Testis (tissue), 2 donors: ENCODE measurements around the gene FHIT.

ENCODE experiments used
- CTCF ChIP-seq, 3 experiments: fragments of 450-650 bp in 2 of 3; fragments of 200-600 bp in 1 of 3; sonication (generic) in 1 of 3; IDR thresholded peaks; one replicate each; pipeline ENCODE4 v1.5.1; 2016 to 2019; ENCODE audit warnings: antibody characterized with exemption in 3 of 3, mild to moderate bottlenecking in 2 of 3, moderate library complexity in 1 of 3
- POLR2A ChIP-seq: fragments of 450-650 bp; IDR thresholded peaks from one replicate; pipeline ENCODE4 v1.6.1; 2017; ENCODE audit warnings: antibody characterized with exemption, mild to moderate bottlenecking, moderate library complexity

- no peak for TF ChIP-seq CTCF (IDR thresholded peaks at IDR 0.05)
- TF ChIP-seq POLR2A, result no peak
Measured at GRCh38 chr3:59919586-59919985, 1331.7 kb downstream of the FHIT start.
